Endothelial cell of umbilical vein (primary cell): ENCODE data around the gene RARA.

Experiments used
- EZH2 ChIP-seq: IDR thresholded peaks from 2 replicates; pipeline ENCODE4 v1.6.1; 2012; ENCODE audit warnings: borderline replicate concordance, low read depth, mild to moderate bottlenecking, moderate library complexity, low read length, inconsistent platforms; ENCODE audit not compliant: severe bottlenecking
- MYC ChIP-seq: IDR thresholded peaks from one replicate; pipeline ENCODE4 v1.6.1; 2011; ENCODE audit warnings: mild to moderate bottlenecking, low read depth, low read length
- POLR2A ChIP-seq: IDR thresholded peaks from 2 replicates; pipeline ENCODE4 v1.6.1; 2012; ENCODE audit warnings: low read depth, mild to moderate bottlenecking, control low read depth, low read length
- TF ChIP-seq, protein P1 (sequence below), 2 donors: IDR thresholded peaks; 1 replicate in 1 of 2; 2 replicates in 1 of 2; pipeline ENCODE4 v1.5.1; 2011; ENCODE audit warnings: low read length in 2 of 2, mild to moderate bottlenecking in 2 of 2, moderate library complexity in 2 of 2, control low read depth in 1 of 2, inconsistent platforms in 1 of 2, low read depth in 1 of 2; ENCODE audit not compliant: insufficient read depth in 1 of 2; ENCODE audit errors: extremely low read depth in 1 of 2

DNA sequence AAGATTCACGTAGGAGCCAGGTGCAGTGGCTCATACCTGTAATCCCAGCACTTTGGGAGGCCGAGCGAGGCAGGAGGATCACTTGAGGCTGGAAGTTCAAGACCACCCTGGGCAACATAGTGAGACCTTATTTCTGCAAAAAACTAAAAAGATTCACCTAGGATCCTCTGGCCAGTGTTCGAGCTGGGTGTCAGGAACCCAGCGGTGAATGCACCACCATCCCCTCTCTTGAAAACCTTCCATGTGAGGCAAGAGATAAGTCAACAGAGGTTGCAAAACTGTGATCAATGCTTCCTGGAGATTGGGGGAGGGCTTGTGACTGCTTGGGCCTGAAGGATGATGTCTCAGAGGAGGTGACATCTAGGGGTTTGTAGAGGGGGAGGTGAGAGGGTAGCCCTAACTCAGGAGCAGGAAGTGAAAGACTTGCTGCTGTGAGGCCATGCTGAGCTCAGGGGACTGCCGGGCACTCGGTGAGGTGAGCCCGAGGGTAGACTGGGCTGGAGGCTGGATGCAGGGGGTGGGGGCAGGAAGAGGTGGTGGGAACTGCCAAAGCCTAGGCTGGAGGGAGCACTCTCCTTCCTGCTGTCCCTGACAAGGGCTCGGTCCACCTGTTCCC is 43.9 kb downstream of the RARA start:
- TF ChIP-seq, protein P1, sequence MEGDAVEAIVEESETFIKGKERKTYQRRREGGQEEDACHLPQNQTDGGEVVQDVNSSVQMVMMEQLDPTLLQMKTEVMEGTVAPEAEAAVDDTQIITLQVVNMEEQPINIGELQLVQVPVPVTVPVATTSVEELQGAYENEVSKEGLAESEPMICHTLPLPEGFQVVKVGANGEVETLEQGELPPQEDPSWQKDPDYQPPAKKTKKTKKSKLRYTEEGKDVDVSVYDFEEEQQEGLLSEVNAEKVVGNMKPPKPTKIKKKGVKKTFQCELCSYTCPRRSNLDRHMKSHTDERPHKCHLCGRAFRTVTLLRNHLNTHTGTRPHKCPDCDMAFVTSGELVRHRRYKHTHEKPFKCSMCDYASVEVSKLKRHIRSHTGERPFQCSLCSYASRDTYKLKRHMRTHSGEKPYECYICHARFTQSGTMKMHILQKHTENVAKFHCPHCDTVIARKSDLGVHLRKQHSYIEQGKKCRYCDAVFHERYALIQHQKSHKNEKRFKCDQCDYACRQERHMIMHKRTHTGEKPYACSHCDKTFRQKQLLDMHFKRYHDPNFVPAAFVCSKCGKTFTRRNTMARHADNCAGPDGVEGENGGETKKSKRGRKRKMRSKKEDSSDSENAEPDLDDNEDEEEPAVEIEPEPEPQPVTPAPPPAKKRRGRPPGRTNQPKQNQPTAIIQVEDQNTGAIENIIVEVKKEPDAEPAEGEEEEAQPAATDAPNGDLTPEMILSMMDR (IDR thresholded peaks at IDR 0.05; ENCODE audit: extremely low read depth in 1 of 2, insufficient read depth in 1 of 2, low read depth in 1 of 2, low read length in 2 of 2) = no peak
- TF ChIP-seq MYC = no peak
- TF ChIP-seq POLR2A = no peak
- TF ChIP-seq EZH2 = no peak
